Activated CD4-positive, CD25-positive, alpha-beta regulatory T cell treated with anti-CD3 and anti-CD28 coated beads, Interleukin-2, amount 50 U/mL, for 24 hours (primary cell): ENCODE measurements around the gene SFRP5.

ENCODE experiments used
- ATAC-seq, 2 donors: fragments of 150-1000 bp; cut with Tn5 transposase; one replicate each; pipeline ENCODE4 v1.10.0; 2021; ENCODE audit warnings: mild to moderate bottlenecking in 1 of 2, moderate library complexity in 1 of 2

Gene SFRP5, protein sequence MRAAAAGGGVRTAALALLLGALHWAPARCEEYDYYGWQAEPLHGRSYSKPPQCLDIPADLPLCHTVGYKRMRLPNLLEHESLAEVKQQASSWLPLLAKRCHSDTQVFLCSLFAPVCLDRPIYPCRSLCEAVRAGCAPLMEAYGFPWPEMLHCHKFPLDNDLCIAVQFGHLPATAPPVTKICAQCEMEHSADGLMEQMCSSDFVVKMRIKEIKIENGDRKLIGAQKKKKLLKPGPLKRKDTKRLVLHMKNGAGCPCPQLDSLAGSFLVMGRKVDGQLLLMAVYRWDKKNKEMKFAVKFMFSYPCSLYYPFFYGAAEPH

DNA sequence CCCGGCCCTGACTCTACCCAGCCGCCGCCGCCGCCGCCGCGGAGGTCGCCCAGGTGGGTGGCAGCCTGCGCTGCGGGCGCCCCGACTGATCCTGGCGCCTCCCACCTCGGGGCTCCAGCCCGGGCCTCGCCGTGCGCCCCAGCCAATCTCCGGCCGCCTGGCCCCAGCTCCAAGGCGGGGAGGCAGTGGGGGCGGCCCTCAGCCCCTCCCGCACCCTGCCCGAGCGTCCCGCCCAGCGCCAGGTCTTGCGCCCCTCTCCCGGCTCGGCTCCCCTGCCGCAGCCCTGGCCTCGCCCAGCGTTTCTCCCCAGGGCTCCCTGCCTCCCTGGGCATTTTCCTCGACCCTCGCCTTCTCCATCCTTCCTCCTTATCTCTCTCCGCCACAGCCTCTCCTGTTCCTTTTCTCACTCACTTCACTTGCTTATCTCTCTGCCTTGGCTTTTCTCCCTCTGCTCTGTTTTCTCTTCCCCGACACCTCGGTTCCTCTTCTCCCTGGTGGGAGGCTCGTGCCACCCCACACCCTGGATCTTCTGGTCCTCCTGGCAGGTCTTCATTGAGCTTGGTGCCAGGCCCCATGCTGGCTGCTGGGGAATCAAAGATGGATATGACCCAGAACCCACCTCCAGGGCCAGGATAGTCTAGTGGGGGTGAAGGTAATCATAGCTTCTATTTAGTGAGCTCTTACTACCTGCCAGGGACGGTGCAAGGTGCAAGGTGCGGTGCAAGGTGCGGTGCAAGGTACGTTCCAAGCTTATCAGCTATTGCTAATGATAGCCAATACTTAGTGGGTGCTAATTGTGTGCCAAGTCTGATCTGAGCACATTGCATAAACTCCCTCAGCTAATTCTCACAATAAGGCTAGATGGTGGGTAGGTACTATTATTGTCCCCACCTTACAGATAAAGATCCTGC lies at the start of gene SFRP5:
SFRP5 (minus strand) TSS at position 87 of the 911 bp plus-strand sequence. CDS start 166 bp downstream, outside the sequence.
- no peak for ATAC-seq

DNA sequence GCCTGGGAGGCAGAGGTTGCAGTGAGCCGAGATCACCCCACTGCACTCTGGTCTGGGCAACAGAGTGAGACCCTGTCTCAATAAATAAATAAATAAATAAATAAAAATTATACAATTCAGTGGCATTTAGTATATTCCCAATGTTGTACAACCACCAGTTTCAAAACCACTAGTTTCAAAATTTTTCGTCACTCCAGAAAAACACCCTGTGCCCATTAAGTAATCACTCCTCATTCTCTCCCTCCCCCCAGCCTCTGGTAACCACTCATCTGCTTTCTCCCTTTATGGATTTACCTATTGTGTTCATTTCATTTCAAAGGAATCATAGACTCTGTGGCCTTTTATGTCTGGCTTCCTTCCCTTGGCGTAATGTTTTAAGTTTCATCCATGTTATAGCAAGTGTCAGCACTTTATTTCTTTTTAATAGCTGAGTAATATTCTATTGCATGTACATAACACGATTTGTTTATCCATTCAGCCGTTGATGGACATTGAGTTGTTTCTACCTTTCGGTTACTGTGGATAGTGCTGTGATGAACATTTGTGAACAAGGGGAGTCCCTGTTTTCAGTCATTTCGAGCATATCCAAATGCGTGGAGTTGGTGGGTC lies 48.4 kb upstream of the SFRP5 start:
- ATAC-seq, result no peak

DNA sequence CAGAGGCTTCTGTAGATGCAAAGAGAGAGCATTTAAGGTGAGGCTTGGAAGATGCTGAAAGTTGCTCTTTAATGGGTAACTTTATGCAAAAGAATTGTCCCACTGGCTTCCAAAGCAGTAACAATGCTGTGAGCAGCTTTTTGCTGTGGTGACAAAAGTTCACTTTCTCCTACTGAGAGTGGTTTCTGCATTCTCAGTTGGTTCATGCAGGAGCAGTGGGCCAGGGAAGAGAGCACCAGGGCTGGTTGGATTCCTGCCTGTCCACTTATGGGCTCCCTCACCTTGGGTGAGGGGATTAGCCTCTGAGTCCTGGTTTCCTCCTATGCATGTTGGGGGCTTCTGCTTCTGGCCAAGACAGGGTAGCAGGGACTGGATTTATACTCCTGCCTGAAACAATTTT lies 46.8 kb upstream of the SFRP5 start:
- ATAC-seq, result no peak

DNA sequence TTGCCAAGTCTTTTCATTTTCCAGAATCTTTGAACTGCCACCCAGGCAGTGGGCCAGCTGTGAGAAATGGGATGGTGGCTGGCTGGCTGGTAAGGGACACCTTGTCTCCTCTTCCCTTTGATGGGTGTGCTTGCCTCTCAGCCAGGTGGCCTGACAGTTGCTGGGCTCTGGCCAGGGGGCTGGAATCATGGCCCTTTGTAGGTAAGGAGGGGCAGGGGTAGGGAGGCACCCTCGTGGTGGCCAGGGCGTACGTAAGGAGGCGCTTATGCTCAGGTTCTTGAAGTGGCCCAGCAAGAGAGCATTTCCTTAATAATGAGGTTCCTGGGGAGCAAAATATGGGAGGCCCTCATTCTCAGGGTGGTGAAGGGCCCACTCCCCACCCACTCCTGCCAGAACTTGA lies 44.8 kb upstream of the SFRP5 start:
- ATAC-seq, result no peak

DNA sequence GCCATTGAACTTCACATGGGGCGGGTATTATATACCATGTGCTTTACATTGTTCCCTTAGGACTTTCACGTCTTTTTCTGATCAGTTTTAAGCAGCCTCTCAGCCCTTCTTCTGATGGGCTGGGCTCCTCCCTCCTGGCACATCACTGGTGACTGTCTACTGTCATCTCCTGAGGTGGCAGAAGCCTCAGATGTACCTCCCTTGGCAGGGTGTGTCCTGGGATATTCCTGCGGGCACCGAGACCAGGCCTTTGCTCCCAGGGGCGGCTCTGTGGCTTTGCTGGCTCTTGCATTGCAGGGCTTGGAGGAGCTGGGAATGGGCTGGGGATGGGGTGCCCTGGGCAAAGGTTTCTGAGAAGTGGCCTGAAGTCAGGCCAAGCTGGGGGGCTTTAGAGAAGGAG lies 43.2 kb upstream of the SFRP5 start:
- no peak for ATAC-seq

DNA sequence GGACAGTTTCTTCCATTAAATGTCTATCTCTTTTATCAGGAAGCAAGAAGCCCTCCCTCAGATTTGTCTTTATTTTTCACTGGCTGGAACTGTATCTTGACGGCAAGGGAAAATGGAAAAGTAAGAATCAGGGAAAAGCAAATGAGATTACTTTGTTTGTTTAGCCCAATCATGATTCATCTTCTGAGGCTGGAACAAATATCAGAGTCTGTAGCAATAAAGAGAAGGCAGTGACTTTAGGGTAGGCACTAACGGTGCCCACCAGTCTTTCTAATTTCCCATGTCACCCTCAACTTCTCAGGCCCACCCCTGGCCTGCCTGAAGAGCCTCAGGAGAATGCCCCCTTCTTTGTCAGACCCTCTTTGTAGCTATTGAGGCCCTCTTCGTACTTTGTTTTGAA lies 41.5 kb upstream of the SFRP5 start:
- no peak for ATAC-seq

DNA sequence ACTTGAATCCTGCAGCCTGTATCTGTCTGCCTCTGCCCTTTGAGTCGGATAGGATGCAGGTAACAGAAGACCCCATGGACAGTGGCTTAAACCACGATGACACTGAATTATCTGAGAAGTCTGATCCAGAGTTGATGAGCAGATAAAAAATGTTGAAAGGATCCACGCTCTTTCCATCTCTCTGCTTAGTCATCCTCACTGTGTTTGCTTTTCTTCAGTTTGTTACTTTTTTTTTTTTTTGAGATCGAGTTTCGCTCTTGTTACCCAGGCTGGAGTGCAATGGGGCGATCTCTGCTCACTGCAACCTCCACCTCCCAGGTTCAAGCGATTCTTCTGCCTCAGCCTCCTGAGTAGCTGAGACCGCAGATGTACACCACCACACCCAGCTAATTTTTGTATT lies 40.9 kb upstream of the SFRP5 start:
- no peak for ATAC-seq

DNA sequence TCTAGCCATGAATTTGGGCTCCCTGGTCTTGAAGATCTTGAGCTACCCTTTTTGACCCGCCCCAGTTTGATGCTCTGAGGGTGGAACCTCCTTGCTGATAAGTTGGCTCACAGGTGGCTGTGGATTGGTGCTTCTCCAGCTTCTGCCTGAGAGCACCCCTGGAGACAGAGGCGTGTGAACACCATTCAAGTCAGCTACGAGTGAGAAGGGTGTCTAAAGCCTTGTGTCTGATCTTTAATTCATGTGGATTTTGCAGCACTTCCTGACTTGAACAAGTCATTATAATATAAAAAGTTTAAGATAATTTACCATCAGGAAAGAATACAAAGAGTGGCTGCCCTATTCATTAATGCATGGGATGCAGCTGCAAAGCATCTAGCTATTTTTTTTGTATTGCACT lies 40.2 kb upstream of the SFRP5 start:
- no peak for ATAC-seq

DNA sequence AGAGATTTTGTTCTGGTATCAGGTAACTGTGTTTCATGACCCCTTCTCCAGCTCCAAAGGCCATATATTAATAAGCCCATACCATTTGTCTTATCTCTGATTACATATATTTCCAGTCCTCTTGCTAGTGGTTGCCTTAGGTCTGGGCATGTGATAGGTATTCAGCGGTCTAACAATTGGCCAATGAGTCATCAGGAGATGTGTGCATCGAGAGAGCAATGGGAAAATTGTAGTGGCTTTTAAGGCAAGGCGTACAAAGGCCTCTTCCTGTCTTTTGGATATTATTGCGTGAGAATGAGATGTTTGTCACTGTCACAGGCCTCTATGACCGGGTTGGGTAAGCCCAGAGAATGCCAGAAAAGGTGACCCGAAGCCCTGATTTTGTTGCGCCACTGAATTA lies 38.6 kb upstream of the SFRP5 start:
- no peak for ATAC-seq

DNA sequence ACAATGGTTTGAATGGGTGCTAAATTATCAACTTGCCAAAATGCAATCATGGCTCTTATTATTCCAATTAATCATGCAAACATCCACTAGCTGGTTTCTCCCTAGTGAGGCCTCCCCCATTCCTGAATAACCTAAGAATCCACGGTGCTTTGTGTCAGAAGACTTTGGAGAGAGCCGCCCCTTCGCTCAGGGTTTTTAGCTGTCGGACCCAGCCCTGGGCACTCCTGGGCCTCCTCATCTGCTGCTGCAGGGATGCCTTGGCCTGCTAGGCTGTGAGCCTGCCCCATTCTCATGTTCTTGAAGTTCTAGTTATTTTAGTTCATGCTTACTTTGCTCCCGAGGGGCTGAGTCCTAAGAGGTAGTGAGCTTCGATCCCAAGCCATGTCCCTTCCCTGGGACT lies 34.1 kb upstream of the SFRP5 start:
- ATAC-seq, result no peak

DNA sequence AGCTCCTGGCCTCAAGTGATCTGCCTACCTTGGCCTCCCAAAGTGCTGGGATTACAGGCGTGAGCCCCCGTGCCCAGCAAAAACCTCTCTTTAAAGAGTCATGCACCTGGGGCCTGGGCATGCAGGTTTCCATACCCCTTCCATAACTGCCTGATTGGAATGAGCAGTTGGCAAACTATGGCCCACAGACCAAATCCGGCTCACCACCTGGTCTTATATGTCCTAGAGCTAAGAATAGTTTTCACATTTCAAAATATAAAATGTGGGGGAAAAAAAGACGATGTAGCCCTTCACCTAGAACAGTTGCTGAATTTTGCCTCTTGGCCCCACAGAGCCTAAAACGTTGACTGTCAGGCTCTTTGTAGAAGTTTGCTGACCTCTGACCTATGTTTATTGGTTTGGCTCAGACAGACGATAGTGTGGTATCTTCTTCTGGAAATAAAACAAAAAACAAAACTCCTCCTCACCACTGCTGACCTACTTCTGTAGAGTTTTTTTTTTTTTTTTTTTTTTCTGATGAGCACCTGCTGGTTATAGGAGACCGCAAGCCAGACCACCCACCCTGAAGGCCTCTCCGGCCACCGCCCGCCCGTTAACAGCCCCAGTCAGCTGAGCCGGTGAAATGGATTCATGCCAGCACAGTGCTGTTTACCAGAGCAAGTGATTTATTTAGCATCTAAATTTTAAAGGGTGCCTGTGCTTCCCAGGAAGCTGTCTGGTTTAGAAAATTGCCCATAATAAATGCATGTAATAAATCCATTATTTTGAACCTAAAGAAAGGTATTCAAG lies 33.5 kb upstream of the SFRP5 start:
- no peak for ATAC-seq

DNA sequence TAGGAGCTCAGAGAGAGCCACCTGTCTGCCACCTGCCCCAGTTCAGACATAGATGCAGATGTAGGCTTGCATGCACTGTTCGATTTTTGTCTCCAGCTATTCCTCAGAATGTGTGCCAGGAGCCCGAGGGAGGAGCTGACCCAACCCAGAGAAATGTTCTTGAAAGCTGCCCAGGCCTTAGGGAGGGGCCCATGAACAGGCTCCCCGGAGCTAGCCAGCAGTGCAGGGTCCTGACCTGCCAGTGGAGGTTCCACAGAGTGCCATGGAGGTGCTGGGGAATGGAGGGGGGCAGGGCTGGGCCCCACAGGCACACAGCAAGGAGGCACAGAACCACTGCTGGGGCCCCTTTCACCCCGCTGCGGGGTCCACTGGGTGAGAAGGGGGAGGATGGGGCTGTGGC lies 29.6 kb upstream of the SFRP5 start:
- no peak for ATAC-seq

DNA sequence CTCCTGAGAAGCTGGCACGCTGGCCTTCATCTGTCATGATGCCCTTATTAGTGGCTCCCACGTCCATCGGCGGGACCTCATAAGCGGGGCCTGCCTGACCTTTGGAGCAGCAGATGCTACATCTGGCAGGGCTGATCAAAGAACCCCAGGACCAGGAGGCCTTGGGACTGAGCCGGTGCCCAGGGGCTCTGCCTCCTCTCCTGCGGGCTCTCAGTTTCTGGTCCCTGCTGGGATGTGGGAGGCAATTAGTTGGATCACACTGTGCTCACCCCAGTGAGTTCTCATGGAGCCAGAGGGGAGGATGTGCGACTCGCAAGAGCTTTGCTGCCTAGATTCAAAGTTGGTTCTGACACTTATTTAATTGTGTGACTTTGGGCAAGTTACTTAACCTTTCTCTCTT lies 28.7 kb upstream of the SFRP5 start:
- no peak for ATAC-seq

DNA sequence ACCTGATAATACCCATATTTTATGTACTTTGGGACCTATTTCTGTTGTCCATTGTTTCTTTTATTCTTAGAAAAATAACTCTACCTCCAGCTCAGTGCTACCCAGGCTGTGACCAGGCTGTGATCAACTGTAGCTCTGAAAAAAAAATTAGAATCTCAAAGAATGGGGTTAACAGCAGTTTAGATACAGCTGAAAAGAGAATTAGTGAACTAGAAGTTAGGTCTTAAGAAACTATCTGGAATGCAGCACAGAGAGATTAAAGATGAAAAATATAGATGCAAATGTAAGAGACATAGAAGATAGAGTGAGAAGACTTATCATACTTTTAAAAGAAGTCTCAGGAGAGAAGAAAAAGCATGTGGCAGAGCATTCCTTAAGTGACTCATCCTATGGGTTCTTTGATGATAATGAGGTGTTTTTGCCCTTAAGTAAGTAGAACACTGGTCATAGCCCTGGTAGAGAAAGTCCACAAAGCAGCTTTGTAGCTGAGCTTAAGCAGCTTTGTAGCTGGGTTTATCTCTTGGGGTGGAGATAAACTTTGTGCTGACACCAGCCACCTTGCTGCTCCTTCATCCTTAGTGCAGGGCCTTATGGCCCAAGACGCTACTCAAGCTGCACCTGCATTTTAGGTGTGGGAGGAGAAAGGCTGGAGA lies 27.3 kb upstream of the SFRP5 start:
- ATAC-seq, result no peak

DNA sequence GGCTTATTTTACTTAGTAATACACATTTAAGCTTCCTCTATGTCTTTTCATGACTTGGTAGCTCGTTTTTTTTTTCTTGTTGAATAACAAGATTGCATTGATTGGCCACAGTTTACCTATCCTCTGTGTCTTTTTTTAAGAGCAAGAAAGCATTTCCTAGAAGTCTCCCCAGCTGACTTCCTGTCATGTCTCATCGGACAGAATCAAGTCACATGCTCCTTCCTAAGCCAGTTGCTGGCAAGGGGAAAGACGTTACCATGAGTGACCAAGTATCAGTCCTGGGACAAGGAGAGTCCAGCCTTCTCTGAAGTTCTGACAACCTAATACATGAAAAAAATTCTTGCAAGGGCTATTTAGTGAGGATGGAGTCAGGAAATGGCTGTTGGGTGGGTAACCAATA lies 24.9 kb upstream of the SFRP5 start:
- peak; percentile 78 to 85 for ATAC-seq

DNA sequence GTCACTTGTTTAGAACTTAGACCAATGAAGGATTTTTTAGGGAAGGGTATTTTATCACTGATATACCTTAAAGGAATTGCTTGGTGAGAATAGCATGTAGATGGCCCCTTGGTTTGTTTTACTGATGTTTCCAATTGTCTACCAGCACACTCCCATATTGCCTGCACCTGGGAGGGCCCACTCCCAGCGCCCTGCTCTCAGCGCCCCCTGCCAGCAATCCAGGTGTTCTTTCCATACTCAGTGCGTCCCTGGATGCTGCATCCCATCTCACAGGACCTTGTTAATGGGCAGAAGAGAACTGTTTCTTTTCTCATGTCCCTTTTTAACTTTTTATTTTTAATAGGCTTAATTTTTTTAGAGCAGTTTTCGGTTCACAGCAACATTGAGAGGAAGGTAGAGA lies 24.1 kb upstream of the SFRP5 start:
- ATAC-seq, result no peak

DNA sequence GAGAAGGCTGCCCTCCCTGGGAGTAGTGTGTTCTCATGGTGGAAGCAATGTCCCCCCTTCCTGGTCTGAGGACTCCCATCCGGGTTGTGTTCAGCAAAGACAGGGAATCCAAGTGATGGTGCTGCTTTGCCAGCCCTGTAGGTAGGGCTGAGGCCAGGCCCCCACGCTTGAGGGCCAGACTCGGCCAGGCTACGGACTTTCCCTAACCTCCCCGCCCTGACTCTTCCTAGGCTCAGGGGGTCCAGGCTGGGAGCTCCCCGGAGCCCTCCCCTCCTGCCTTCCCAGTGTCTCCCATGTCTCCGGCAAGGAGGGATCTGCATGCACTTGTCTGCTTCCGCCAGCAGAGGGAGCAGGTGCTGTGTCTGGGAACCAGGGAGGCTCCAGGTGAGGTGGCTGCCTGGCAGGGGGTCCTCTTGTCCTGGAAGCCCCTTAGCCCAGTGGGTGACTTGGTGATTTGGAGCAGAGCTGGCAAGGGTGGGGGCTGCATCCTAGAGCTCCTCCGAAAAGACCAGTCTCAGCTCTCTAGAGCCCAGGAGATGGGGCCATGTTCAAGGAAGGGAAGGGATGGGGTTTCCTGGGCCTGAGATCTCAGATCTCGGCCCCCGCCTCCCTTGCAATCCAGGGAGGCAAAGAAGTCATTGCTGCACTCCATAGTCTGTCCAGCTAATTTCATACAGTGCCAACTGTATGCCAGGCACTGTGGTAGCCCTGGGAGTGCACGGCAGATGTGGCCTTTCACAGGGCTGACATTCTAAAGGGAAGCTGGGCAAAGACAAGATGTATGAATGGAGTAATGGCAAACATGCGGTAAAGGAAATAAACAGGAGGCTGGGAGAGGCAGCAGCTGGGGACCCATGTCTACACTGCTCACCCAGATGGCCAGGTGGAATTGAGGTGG lies 20.3 kb upstream of the SFRP5 start:
- peak; percentile 49 to 55 for ATAC-seq

DNA sequence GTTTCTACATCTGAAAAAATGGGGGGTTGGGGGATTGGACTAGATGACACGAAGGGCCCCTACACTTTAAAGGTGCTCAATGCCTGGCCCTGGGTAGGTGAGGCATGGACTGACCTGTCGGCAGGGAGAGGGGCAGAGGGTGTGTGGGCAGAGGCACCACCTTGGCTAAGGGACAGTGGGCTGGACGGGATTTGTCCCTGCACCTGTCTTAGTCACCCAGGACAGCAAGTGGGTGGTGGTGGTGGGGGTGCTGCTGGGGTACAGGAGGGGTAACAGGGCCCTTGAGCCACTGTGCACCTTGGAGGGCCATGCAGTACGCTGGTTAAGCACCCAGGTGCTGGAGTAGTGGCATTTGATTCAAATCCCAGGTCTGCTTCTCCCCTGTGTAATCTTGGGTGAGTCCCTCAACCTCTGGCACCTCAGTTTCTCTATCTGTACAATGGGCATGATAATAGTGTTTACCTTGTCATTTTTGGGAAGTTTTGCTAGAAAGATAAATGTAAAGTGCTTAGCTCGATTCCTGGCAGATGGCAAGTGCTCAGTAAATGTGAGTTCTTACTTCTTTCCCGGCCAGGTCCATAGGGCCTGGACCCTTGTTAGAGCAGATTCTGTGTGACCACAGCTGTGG lies 18.1 kb upstream of the SFRP5 start:
- no peak for ATAC-seq

DNA sequence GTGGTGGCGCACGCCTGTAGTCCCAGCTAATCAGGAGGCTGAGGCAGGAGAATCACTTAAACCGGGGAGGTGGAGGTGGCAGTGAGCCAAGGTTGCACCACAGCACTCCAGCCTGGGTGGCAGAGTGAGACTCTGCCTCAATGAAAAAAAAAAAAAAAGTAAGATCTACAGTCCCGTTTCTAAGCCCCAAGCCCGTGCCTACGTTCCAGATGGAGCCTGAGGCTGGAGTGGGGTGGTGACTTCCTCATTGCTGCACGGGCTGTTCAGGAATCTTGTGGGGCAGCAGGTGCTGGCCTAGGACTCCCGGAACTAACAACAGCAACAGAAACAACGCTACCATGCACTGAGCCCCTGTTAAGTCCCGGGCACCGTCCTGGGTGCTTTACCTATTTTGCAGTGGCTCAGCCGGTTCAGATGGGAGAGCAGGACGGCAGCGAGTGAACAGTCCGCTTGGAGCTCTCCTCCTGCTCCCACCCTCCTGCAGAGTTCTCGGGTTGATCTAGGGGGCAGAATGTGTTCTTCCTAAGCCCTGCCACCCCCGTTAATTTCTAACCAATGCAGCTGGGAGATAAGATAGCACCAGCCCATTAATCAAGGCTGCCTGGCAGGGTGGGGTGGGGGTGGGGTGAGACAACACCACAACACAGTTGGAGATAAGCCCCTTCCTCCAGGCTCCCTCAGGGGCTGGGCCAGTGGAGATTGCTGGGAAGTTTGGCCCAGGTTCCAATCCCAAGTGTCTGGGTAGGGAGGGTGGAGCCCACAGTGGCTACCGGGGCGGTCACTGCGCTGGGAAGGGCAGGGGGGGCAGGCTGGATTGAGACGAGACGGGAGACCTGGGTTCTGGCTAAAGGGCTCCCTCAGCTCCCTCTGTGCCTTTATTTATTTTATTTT lies 17.0 kb upstream of the SFRP5 start:
- no peak for ATAC-seq

DNA sequence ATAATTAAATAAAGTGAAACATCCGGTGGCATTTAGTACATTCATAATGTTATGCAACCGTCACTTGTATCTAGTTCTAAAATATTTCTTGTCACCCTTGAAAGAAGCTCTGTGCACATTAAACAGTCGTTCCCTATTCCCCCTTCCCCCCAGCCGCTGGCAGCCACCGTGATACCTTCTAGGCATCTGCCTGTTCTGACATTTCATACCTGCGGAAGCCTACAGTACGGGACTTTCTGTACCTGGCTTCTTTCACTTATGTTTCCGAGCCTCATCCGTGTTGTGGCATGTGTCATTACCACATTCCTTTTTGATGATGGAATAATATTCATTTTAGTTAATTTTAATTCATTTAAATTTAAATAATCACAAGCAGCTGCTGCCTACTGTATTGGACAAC lies 13.9 kb upstream of the SFRP5 start:
- no peak for ATAC-seq
